Upper lobe of right lung (tissue), 1 donor: ENCODE results near the gene CRISP3. TPM values are rescaled to one million over a fixed set of nuclear protein-coding genes. Genes with fewer than 3 reads are reported as not detected.
"Not testable (repeated sequence)": the region's sequence is repeated elsewhere in the genome, so short reads cannot be mapped to it uniquely, and the experiment has no call there.

ENCODE experiments used
- ATAC-seq: fragments of 200-7000 bp; cut with Tn5 transposase; one replicate; pipeline ENCODE4 v1.9.1; 2020; ENCODE audit warnings: mild to moderate bottlenecking, moderate library complexity
- DNase-seq: peaks from one replicate; pipeline ENCODE4 v3.0.0-alpha.2; 2020
- H3K27ac ChIP-seq: fragments of 200-600 bp; one replicate; pipeline ENCODE4 v1.8.0; 2022
- H3K27me3 ChIP-seq: fragments of 200-600 bp; one replicate; pipeline ENCODE4 v1.8.0; 2022; ENCODE audit warnings: mild to moderate bottlenecking
- H3K36me3 ChIP-seq: fragments of 200-600 bp; one replicate; pipeline ENCODE4 v1.8.0; 2022
- H3K4me1 ChIP-seq: fragments of 200-600 bp; one replicate; pipeline ENCODE4 v1.8.0; 2022
- H3K4me3 ChIP-seq: fragments of 200-600 bp; one replicate; pipeline ENCODE4 v1.8.0; 2022; ENCODE audit warnings: mild to moderate bottlenecking
- H3K9me3 ChIP-seq: fragments of 200-600 bp; one replicate; pipeline ENCODE4 v1.8.0; 2022
- intact Hi-C: fragments of 100-400 bp; cut with DNase I; formaldehyde crosslinking; loops from one replicate; pipeline ENCODE4 v1.11.0; 2022
- total RNA-seq: library from RNA; stranded (reverse); fragmentation: NEBNext Ultra II Directional; extraction: Animal tissue kit (Norgen Biotek cat#: 25700); gene quantifications from one replicate; pipeline ENCODE4 v1.2.1, GENCODE V29; 2021
- TF ChIP-seq, protein P1 (sequence below): fragments of 200-600 bp; IDR thresholded peaks from one replicate; pipeline ENCODE4 v1.8.0; 2022; ENCODE audit warnings: antibody characterized with exemption
- donor health status: DM: no; HTN: yes; CAD: no; lungs with severe emphysema.

The CRISP3 gene
- total RNA-seq, 1 donor from 2014 or later = not detected

DNA sequence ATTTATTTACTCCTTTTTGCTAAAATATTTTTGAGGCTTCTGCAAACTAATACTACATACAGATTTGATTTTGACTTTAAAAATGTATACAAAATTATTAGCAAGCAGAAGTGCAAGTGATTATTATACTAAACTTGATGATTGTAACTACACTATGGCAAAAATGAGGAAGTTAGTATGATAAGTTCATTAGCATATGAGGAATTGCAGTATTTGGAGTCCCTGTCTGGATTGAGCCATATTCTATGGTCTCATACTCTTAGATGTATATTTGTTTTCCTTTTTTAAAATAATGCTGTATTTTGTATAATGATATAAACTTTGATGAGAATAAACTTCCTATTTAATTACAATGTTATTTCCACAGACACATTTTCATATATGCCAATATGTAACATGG, 13.9 kb downstream of the CRISP3 start:
- no peak for ATAC-seq
- intact Hi-C loops = no loop called here

DNA sequence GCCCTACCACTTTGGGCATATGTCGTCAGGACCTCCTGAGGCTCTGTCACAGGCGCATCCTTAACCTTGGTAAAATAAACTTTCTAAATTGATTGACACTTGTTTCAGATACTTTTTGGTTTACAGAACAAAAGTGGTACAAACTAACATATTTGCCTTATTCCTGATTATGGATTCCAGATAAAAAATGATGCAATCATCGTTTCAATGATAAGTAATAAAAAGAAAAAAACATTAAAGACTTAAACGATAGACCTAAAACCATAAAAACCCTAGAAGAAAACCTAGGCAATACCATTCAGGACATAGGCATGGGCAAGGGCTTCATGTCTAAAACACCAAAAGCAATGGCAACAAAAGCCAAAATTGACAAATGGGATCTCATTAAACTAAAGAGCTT, 20.3 kb downstream of the CRISP3 start:
- H3K27me3 ChIP-seq, H3K4me3 ChIP-seq, H3K27ac ChIP-seq, H3K36me3 ChIP-seq, ATAC-seq, DNase-seq, H3K9me3 ChIP-seq, intact Hi-C loops, H3K4me1 ChIP-seq: not testable (repeated sequence)

More for the DNA sequence above, 13.9 kb downstream of the CRISP3 start:
- no peaks in the 10 kb centered on the region for H3K27me3 ChIP-seq
- H3K36me3 ChIP-seq = no peaks in the 10 kb centered on the region
- no peaks in the 10 kb centered on the region for H3K4me1 ChIP-seq
- no peak for DNase-seq
- TF ChIP-seq, protein P1, sequence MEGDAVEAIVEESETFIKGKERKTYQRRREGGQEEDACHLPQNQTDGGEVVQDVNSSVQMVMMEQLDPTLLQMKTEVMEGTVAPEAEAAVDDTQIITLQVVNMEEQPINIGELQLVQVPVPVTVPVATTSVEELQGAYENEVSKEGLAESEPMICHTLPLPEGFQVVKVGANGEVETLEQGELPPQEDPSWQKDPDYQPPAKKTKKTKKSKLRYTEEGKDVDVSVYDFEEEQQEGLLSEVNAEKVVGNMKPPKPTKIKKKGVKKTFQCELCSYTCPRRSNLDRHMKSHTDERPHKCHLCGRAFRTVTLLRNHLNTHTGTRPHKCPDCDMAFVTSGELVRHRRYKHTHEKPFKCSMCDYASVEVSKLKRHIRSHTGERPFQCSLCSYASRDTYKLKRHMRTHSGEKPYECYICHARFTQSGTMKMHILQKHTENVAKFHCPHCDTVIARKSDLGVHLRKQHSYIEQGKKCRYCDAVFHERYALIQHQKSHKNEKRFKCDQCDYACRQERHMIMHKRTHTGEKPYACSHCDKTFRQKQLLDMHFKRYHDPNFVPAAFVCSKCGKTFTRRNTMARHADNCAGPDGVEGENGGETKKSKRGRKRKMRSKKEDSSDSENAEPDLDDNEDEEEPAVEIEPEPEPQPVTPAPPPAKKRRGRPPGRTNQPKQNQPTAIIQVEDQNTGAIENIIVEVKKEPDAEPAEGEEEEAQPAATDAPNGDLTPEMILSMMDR = no peak
- no peak overlapping the region for H3K4me3 ChIP-seq
- no peaks in the 10 kb centered on the region for H3K9me3 ChIP-seq
- H3K27ac ChIP-seq = no peak overlapping the region

DNA sequence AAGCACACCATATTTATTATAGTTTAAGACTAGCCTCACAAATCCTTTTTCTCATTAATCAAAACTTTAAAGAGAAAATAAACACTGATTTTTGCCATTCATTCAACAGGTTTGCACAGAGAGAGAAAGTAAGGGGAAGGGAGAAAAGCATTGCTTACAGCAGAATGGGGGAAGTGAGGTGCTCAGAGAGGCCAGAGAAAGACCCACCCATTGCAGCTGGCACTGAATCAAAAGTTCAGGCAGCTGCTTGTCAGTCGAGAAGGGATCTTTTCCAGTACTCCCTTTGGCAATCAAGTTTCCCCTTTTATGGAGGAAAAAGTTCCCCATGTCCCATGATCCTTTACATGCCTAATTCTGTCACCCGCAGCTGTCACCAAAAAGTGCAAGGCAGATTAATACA, 22.9 kb downstream of the CRISP3 start:
- Histone ChIP-seq H3K4me1 (no peaks in the 10 kb centered on the region), H3K9me3 (peaks cover 3% of the 10 kb centered on the region), H3K36me3 (no peaks in the 10 kb centered on the region), H3K4me3 (no peak overlapping the region), H3K27ac (no peak overlapping the region), H3K27me3 (no peaks in the 10 kb centered on the region)
- TF ChIP-seq, protein P1 = no peak
- intact Hi-C loops = no loop called here
- no peak for DNase-seq
- ATAC-seq = no peak

DNA sequence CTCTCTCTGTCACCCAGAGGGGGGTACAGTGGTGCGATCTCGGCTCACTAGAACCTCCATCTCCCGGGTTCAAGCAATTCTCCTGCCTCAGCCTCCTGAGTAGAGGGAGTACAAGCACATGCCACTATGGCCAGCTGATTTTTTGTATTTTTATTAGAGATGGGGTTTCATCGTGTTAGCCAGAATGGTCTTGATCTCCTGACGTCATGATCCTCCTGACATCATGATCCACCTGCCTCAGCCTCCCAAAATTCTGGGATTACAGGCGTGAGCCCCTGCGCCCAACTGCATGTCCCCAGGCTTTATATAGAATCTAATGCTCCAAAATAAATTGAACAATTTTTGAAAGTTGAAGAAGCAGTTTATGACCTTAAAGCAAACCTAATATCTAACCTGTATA, 23.8 kb downstream of the CRISP3 start:
- Histone ChIP-seq H3K27ac (no peak overlapping the region), H3K36me3 (no peaks in the 10 kb centered on the region), H3K4me3 (no peak overlapping the region), H3K9me3 (peaks cover 3% of the 10 kb centered on the region), H3K4me1 (no peaks in the 10 kb centered on the region), H3K27me3 (no peaks in the 10 kb centered on the region)
- TF ChIP-seq, protein P1 = no peak
- ATAC-seq (no peak), DNase-seq (no peak)
- intact Hi-C loops = no loop called here

DNA sequence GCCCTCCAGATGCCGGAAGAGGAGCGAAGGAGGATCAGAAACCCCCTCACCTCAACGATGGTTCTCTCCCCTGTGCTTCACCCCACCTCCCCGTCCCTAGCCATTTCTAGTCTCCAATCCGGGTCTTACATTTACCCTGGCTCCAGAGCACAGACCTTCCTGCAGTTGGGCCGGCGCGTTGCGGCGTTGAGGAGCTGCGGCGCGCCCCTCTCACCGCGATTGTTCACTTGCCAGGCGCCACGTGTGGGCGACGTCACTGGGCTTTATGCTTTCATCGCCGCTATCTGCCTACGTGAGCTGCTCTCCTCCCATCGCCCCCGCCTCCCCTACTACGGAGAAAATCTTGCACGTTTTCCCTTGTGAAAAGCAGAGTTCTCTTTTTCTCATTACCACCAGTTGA, 30.8 kb downstream of the CRISP3 start, which contains the start of gene CRISP2:
Gene CRISP2 (minus strand): TSS at position 198 of the 400 bp plus-strand sequence. CDS start 4,347 bp downstream, outside the sequence.
- Histone ChIP-seq H3K9me3 (no peaks in the 10 kb centered on the region), H3K36me3 (no peaks in the 10 kb centered on the region), H3K4me1 (no peaks in the 10 kb centered on the region), H3K27me3 (no peaks in the 10 kb centered on the region), H3K4me3 (no peak within 1 kb of the TSS), H3K27ac (no peak within 1 kb of the TSS)
- ATAC-seq (peak; percentile 25), DNase-seq (no peak)
- intact Hi-C loops = no loop called here
- TF ChIP-seq, protein P1 = no peak

DNA sequence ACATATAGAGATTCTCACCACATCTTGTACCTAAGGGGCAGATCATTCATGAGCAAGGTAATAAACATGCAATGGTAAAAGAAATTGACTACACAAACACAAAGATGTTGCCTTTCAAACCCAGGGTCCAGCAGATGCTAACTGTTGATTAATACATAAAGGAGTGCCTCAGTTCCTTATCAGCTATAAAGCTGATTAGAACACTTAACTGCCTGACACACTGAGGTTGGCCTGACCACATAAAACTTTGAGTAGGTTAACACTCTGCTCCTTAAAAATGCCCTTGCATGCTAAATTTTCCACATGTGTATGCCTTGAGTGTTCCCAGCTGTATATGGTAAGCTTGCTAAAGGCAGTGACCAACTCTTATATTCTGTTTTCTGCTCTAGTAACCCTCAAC, 45.7 kb downstream of the CRISP3 start:
- Histone ChIP-seq H3K4me3 (no peak overlapping the region), H3K4me1 (no peaks in the 10 kb centered on the region), H3K9me3 (peaks cover 7% of the 10 kb centered on the region), H3K27me3 (no peaks in the 10 kb centered on the region), H3K36me3 (no peaks in the 10 kb centered on the region), H3K27ac (no peak overlapping the region)
- ATAC-seq (no peak), DNase-seq (no peak)
- intact Hi-C loops = no loop called here
- TF ChIP-seq, protein P1 = no peak
